Measurements from ENCODE around the gene DGKG. TPM values are rescaled to one million over a fixed set of nuclear protein-coding genes. Genes with fewer than 3 reads are reported as not detected.

Gene DGKG
- total RNA-seq, 1 donor from 2014 or later, result 2.2 TPM

DNA sequence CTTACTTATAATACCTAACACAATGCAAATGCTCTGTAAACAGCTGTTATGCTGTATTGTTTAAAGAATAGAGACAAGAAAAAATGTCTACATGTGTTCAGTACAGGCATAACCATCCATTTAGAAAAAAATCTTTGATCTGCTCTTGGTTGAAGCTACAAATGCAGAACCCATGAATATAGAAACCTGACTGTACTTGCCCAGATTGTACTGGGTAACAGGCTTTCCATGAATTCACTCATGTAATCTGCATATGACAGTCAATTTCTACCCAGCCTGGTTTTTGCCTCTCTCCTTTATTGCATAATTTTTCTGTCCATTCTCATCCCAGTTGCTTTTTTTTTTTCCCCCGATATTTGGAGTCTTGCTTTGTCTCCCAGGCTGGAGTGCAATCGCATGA lies 190.5 kb downstream of the DGKG start:
- no peak for DNase-seq

DNA sequence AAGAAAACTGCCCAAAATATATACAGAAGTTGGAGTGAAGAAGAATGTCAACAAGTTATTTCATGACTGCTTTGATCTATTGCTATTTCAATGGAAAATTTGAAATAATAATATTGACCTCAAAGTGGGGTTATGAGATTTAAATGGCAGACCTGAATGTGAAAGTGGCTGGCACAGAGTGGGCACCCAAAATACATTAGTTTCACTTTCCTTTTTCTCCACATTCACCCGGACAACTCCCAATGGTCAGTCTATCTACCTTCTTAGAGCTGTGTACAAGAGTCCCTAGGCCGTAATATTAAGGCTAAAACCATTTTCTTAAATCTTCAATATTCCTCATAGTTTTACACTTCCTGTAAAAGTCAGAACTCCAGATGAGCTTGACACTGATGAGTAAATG lies 191.5 kb downstream of the DGKG start:
- no peak for DNase-seq

DNA sequence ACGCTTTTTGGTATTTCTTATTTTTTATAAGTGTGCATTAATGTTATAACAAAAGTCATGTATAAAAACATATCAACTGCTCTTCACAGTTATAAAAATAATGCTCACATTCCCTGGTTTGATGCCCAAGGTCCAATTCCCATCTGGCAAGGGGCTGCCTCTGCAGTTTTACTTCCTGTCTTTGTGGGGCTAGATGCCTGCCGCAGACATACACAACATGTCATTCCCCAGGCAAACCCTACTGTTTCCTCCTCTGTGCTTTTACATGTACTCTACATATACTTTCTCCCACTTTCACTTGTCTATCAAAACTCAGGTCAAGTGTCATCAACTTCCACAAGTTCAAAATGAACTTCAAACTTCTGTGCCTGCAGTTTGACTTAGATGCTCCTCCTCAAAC lies 192.7 kb downstream of the DGKG start:
- DNase-seq, result no peak

DNA sequence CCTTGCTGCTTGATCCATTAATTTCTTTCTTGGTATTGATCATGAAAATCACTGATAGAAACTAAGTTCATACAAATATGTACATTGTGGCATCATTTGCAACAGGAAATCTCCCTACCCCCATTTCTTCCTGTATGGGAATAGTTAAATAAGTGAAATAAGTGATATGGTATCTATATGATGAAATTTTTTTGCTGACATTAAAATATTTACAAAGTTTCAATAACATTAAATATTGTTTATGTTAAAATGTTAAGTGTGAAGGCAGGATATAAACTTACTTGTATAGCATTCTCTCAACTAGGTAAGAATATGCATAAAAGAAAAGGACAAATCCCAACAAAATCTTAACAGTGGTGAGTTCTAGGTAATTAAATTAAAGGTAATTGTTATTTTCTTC lies 193.1 kb downstream of the DGKG start:
- DNase-seq, result no peak

DNA sequence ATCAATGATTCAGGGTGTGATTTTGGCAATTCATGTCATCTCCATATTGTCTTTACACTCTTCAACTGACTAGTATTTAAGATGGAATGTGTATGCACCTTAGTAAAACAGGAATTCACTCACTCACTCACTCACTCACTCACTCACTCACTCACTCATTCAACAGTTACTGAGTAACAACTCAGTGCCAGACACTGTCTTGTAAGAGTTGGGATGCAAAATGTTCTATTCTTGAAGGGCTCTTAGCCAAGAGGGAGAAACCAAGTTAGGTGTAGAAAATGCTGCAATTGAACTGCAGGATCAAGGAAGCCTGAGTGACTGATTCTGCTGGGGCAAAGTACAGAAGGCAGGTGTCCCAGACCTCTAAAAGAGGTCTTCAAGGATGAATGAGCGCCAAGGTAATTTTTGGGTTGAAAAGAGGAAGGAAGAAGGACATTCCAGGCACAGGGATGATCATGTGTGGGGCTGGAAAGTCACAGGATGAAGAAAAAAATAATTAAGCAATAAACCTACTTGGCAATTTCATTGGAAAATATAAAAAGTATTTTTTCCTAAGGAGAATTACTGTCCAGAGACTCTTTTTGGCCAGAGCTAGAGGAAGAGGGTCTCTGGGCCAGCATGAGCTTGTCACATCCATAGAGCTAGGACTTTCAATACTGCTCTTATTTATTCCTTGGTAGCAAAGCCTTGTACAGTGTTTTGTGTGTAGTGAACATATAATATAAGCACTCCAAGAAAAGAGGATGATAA lies 194.2 kb downstream of the DGKG start:
- DNase-seq, result no peak

DNA sequence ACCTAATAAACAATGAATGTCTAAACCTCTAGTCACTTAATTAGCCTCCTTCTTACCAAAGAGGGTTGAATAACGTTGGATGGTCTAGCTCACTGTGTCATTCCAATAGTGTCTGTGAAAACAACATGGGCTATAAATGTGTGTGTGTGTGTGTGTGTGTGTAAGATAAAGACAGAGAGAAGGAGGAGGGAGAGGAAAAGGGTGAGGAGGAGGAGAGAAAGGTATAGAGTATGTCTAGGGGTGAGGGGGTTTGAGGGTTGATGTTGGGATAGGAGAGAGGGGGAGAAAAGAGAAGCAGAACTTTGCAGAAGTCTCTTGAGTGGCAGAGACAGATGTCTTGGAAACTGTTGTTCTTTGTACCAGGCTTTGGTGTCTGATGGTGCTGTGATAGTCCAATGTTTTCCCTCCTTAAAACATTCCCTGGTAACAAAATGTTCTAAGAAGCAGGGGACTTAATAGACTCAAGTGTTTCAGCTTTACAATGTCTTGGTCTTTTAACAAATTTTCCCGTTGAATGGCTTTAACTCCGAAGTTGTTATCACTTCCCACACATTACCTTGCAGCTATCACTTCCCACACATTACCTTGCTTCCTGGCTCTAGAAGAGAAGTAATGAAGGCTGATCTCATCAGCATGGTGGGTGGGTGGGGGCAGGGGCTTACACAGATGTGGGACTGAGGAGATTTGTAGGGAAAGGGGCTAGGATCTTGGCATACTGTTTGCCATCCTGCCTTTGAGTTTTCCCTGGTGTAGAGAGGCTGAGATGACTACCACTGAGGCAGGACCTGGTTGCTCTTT lies 195.3 kb downstream of the DGKG start:
- DNase-seq, result peak; percentile 71

DNA sequence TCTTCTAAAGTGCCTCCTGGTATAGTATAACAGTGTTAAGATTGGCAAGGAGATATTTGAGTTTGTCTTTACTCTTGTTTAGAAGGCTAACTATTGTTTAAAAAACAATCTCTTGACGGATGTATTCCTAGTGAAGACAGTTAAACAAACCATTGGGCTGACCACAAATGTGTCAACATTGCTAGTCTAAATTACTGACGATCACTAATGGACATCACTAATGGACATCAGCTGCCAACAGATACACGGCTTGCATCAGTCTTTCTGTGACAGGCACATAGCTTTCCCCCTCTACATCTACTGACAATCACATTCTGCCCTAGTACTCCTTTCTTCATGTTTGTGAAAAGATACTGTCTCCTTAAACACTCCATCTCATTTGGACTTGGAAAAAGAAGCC lies 196.0 kb downstream of the DGKG start:
- no peak for DNase-seq

DNA sequence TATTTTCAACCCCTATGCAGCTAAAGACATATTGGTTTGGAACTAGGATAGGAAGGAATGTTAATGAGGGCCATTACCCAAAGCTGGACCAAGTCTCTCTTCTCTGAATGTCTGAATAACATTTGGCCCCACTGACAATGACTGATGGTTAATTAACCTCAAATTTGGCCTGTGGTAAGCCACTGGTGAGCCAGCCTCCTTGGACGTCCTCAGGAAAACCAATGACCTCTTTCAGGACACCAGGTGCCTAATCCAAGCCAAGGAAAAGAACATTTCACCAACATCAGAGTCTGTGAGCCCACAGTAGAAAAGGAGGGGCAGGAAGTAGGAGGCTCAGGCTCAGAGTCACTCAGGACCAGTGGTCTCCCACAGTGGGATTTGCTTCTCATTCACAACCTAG lies 196.7 kb downstream of the DGKG start:
- no peak for DNase-seq

DNA sequence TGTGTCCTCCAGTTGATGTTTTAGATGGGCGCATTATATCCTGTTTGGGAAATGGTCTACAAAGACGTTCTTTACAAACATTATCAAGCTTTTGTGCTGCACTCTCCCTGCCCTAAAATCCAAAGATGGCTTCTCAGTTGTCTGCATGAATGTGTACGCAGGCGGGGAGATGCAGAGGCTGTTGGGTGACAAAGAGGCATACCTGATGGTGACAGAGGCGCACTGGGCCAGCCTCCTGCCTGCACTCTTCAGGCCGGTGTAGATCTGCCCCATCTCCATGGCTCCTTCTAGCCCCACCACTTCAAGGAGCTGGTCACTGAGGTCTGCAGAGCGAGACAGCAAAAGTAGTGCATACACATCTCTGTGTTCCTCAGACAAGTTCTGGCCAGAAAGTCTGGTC lies 197.3 kb downstream of the DGKG start:
- no peak for DNase-seq

DNA sequence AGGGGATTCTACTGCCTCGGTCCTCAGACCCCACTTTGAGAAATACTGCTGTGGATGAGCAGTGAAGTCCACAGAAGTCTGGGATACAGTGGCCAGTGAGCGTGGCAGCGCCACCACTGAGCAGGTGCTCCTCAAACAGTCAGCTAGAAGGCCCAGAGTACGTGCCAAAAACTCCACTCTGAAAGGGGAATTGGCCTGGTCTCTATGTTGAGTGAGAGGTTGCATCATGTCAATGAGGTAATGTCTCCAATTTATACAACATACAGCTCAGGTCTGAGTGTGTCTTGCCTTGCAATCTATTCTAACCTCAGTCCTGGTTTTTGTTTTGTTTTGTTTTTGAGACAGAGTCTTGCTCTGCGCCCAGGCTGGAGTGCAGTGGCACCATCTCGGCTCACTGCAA lies 199.8 kb downstream of the DGKG start:
- peak; percentile 40 for DNase-seq

DNA sequence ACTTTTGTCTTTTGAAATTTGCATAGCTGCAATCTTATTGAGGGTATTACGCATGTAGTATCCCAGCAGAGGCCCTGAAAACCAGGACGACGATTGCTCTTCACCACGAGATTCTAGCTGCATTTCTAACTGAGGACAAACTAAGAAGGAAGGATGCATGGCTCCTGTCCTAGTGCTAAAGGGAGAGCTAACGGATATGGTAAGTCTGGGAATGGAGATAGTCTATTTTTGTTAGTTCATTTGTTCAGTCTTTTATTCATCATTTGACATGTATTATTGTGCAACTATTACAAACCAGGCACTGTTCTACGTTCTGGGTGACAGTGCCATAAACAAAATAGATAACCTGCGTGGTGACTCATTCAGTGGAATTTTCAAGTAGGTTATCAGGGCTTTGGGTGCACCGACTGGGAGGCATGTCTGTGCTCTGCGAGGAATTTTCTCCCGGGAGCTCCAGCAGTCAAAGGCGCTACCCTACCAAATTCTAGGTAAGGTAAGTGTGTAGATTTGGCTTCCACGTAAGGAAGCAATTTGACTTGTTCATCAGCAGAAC lies 201.3 kb downstream of the DGKG start:
- no peak for DNase-seq

DNA sequence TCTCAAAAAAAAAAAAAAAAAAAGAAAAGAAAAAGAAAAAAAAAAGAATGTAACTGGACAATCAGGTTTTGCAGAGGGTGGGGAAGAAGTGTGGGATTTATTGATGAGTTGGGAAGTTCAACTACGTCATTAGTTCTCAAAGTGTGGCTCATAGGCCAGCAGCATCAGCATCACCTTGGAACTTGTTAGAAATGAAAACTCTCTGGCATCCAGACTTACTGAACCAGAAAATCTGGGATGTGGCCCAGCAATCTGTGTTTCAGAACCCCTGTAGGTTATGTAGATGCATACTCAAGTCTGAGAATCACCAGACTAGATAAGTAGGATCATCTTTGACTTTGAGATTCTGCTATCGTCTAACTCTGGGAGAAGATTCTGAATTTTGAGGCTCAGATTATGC lies 207.4 kb downstream of the DGKG start:
- DNase-seq, result no peak

DNA sequence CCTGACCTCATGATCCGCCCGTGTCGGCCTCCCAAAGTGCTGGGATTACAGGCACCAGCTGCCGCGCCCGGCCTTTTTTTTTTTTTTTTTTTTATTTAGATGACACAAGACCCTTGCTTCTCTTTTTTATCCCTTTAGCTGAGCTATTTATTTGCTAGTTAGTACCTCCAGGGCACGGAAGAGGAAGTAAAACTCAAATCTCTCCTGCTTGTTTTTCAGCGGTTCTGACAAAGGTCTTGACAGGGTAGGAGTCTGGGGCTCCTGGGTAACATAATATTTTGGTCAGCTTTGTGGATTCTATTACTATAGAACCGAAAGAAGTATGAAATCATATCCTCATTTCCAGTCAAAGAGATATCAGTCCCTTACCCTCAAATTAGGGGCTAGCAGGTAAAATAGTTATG lies 209.1 kb downstream of the DGKG start:
- DNase-seq, result no peak

DNA sequence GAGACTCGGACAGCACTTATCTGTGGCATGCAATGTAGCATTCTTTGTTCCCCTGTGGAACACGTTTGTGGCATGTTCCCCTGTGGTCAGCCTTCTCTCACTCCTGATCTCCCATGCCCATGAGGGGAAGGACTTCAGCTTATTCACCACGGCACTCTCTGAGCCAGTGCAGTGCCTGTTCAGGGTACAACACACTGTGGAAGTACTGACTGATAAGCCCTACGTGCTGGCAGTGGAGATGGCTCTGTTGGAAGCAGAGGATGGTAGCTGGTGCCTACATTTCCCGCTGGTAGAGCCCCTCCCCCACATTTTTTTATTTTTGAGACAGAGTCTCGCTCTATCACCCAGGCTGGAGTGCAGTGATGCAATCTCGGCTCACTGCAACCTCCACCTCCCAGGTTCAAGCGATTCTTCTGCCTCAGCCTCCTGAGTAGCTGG lies 209.7 kb downstream of the DGKG start:
- DNase-seq, result no peak

DNA sequence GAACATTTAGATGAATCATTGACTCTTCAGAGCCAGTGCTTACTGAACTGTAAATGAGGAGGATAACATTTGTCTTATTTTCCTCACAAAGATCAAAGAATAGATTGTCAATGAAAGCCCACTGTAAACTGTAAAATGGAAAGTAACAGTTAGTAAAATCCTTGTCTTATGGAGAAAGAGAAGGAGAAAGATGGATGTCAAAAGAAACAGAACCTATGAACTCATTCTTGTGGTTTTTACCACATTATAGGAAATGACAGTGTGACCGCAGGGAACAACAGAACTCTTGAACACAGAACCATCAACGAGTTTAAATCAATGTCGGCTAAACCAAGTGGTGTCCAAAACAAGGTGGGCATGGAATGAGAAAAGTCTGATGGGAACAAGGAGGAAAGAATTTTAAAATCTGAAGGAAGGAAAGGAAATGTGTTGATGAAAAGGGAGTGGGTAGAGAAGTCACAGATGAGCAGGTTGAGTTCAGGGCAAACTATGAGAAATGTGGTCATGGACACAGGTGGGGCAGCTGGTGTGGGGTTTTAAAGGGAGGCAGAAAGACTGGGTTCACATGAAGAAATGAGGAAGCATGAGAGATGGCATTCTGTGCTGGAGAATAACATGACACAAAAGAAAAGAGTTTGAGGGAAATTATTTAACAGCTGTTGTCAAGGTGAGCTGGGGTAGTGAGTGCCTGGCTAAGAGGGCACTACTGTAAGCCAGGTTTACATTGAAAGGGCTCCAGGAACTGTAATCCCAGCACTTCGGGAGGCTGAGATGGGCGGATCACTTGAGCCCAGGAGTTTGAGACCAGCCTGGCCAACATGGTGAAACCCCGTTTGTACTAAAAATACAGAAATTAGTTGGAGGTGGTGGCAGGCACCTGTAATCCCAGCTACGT lies 210.7 kb downstream of the DGKG start:
- no peak for DNase-seq

DNA sequence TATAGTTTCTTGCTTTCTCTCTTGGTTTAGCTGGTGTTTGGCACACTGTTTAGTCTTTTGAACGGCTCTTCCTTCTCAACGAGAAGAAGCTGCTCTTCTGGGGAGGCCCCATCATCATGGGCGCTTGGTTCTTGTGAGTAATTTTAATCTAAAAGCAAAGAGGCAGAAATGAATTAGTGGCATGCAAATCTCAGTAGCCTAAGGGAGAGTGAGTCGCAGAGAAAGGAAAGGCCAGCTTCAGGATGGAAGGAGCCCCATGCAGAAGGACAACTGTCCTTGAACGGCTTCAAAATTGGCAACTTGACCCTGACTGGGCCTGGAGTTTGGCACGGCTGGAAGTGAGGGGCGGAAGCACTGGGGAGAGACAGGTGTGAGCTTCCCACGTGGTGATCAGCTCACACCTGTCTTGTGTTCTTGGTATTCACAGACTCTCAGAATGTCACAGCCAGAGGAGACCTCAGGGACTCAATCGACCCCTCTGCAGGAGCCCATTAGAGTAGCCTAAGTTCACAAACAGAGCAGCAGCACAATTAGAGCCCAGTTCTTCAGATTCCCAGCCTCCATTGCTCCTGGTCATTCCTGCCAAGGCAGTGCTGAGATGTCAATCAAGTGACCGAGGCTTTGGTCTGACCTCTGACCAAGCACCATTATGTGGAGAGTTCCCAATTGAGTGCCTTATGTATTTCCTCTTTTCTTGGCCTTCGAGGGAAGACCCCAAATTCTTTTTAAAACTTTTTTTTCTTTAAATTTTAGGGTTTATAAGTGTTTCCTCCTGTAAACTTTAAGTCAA lies 211.8 kb downstream of the DGKG start:
- no peak for DNase-seq

DNA sequence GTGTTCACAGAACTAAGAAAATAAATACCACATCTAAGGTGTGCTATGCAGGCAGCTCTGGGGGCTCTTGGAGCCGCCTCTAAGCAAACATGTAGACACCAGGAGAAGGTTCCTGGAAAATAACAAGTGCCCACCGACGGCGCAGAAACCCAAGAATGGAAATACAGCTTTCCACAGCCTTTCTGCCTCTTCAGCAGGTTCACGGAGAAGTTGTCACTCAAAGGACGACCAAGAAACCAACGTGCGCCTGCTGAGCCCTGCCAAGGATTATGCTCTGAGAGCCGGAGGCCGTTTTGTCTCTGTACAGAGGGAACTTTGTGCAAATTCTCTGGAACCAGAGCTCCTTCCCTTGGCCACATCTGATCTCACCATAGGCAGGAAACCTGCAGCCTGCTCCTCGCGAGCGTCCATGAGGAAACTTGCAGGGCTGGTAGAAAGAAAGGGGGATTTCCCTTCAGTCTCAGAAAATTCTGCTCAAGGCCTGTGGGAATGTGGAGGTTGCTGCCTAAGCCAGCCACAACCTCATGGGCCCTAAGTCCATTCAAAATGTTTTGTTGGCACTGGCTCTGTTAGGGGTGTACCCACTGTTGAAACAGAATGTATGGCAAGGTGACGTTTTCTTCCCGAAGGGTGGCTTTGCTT lies 212.6 kb downstream of the DGKG start:
- DNase-seq, result no peak

DNA sequence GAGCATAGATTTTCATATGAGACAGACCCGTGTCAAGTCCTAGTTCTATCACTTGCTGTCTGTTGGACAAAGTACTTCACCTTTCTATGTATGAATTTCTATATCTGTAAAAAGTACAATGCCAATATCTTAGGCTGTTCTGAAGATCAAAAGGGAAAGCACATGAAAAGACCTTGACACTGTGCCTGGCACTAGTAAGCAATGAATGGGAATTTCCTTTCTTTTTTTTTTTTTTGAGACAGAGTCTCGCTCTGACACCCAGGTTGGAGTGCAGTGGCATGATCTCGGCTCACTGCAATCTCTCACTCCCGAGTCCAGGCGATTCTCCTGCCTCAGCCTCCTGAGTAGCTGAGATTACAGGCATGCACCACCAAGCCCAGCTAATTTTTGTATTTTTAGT lies 217.8 kb downstream of the DGKG start:
- DNase-seq, result no peak

DNA sequence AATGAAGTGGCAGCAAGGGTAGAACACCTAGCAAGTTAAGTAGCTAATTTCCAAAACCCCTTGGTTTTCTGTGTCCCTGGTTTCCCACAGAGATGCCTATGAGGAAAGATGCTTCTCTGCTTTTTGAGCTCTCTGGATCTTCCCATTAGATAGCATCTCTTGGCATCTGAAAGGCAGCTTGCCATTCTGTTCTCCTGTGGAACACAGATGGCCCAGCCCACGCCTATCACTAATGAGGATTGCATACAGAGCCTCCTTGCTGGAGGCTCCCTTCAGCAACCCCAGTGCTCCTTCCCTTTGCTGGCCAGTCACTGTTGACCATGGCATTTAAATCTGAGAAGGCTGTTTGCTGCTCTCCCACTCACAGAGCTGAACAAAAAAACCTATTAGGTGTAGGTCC lies 218.8 kb downstream of the DGKG start:
- no peak for DNase-seq

DNA sequence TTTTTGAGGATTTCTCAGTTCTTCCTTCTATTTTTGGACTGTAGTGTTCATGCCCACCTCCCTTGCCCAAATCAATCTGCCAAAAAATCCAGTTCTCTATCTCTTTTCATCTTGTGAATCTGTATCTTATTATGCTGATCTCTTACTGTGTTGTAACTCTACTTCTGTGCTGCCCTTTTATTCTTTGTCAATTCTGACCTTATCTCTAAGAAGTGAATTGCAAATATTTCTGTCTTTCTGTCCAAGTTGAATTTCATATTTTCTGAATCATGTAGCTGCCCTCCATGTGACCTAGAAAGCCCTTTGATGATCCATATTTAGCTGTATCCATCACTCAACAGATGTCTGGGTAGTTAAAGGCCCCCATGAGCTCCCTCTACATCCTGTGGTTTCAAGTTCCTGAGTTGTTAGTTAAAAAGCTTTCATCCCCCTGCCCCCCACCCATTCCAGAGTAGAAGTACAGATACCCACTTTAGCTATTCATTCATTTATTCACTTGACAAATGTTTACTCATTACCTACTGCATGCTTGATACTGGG lies 219.6 kb downstream of the DGKG start:
- DNase-seq, result no peak

DNA sequence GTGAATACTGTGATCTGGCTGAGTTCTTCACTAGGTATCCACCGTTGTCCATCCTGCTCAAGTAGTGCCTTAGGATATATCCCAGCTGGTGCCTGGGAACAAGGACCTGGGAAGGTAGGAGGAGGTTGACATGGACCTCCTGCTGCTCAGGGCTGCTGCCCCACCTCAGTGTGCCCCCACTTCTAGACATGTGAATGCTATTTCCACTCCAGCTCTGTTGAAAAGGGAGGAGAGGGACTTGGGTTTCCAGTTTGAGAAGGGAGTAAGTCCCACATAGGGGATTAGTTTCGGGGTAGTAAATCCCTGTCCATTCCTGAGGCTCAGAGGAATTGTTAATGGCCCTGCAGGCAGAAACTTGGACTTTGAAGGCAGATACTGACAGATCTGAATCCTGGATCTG lies 220.2 kb downstream of the DGKG start:
- no peak for DNase-seq
